KMS-11 (cell line): ENCODE data around the gene FAXC.

Source experiments
- H2AFZ ChIP-seq: fragments of 200-600 bp; sonication (generic); 2 replicates; pipeline ENCODE4 v1.6.1; 2016; ENCODE audit warnings: antibody characterized with exemption, mixed run types, low read depth
- H3K27ac ChIP-seq: fragments of 200-600 bp; sonication (generic); 2 replicates; pipeline ENCODE4 v1.6.1; 2016; ENCODE audit warnings: mild to moderate bottlenecking, mixed run types
- H3K27me3 ChIP-seq: fragments of 200-600 bp; sonication (generic); 2 replicates; pipeline ENCODE4 v1.6.1; 2017; ENCODE audit warnings: mild to moderate bottlenecking, low read depth, mixed run types, moderate library complexity; ENCODE audit not compliant: insufficient read depth
- H3K36me3 ChIP-seq: fragments of 200-600 bp; sonication (generic); 2 replicates; pipeline ENCODE4 v1.6.1; 2017; ENCODE audit warnings: mild to moderate bottlenecking, mixed run types; ENCODE audit not compliant: insufficient read depth
- H3K4me1 ChIP-seq: fragments of 200-600 bp; sonication (generic); 2 replicates; pipeline ENCODE4 v1.6.1; 2016; ENCODE audit warnings: mild to moderate bottlenecking, low read depth, mixed run types; ENCODE audit not compliant: poor library complexity, severe bottlenecking
- H3K4me2 ChIP-seq: fragments of 200-600 bp; sonication (generic); 2 replicates; pipeline ENCODE4 v1.7.0; 2016; ENCODE audit warnings: mild to moderate bottlenecking, mixed run types
- H3K4me3 ChIP-seq: fragments of 200-600 bp; sonication (generic); IDR thresholded peaks from 2 replicates; pipeline ENCODE4 v1.6.1; 2017; ENCODE audit warnings: low read depth, low read length, mixed read lengths; ENCODE audit not compliant: insufficient read depth
- H3K79me2 ChIP-seq: fragments of 200-600 bp; sonication (generic); 2 replicates; pipeline ENCODE4 v1.6.1; 2016; ENCODE audit warnings: low read depth, mixed run types; ENCODE audit not compliant: insufficient read depth
- H3K9ac ChIP-seq: fragments of 200-600 bp; sonication (generic); 2 replicates; pipeline ENCODE4 v1.6.1; 2016; ENCODE audit warnings: mild to moderate bottlenecking, mixed run types
- H4K20me1 ChIP-seq: fragments of 200-600 bp; sonication (generic); 2 replicates; pipeline ENCODE4 v1.6.1; 2016; ENCODE audit warnings: mild to moderate bottlenecking, mixed run types; ENCODE audit not compliant: insufficient read depth
- CTCF ChIP-seq: fragments of 200-600 bp; sonication (generic); conservative IDR thresholded peaks from 2 replicates; pipeline ENCODE4 v1.6.1; 2017; ENCODE audit warnings: low read depth, mild to moderate bottlenecking, antibody characterized with exemption, low read length, moderate library complexity, mixed read lengths

FAXC gene

DNA sequence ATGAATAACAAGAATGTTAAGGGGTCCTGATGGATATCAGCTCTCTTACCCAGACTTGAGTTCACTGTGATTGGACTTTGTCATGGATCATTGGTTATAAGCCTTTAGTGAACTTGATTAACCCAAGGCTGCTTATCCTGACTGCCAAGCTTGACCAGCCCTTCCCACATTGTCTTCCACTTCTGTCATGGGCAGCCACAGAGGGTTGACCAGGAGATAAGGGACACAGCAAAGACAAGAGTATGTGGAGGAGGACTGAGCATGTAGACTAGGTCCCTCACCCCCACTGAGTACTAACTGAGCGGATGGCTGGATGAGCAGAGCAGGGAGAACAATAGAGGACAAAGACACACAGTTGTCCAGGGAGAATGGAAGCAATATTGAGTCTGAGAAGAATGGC lies 52.5 kb downstream of the FAXC start:
- no peak overlapping the region for H3K4me2 ChIP-seq
- no peaks in the 10 kb centered on the region for H3K36me3 ChIP-seq
- no peaks in the 10 kb centered on the region for H4K20me1 ChIP-seq
- no peaks in the 10 kb centered on the region for H3K27me3 ChIP-seq
- H3K4me1 ChIP-seq, result no peaks in the 10 kb centered on the region
- H2AFZ ChIP-seq, result no peak overlapping the region
- no peak for TF ChIP-seq CTCF
- H3K4me3 ChIP-seq, result no peak overlapping the region
- no peaks in the 10 kb centered on the region for H3K79me2 ChIP-seq
- no peak overlapping the region for H3K9ac ChIP-seq
- no peak overlapping the region for H3K27ac ChIP-seq

DNA sequence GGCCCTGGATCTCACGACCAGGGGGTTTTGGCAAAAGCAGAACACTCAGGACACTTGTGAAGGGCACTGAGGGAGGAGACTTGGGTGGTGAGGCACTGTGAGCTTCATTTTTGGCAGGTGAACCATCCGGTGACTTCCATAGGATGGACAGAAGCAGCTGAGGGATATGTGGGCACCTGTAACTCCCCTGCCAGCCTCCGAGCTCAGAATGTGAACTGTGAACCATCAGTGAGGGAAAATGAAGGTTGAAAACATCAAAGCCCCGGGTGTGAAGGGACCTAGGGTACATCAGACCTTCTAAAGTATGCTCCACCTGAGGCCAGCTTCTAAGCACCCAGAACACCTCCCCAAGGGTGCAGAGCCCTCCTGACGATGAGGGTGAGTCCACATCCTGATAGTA lies 53.2 kb downstream of the FAXC start:
- Histone ChIP-seq H3K4me3 (no peak overlapping the region), H3K4me2 (no peak overlapping the region), H2AFZ (no peak overlapping the region), H3K79me2 (no peaks in the 10 kb centered on the region), H4K20me1 (no peaks in the 10 kb centered on the region), H3K27me3 (no peaks in the 10 kb centered on the region), H3K9ac (no peak overlapping the region), H3K4me1 (no peaks in the 10 kb centered on the region), H3K27ac (no peak overlapping the region), H3K36me3 (no peaks in the 10 kb centered on the region)
- no peak for TF ChIP-seq CTCF

DNA sequence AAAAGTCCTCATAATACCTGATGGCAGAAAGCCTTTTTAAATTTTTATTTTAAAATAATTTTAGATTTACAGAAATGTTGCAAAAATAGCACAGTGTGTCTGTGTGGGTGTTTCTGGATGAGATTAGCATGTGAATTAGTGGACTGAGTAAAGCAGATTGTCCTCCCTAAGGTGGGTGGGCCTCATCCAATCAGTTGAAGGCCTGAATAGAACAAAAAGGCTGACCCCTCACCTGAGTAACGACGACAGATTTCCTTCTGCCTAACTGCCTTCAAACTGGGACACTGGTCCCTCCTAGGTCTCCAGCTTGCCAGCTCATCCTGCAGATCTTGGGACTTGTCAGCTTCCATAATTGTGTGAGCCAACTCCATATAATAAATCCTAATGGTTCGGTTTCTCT lies 54.2 kb downstream of the FAXC start:
- Histone ChIP-seq H2AFZ (no peak overlapping the region), H3K27me3 (no peaks in the 10 kb centered on the region), H4K20me1 (no peaks in the 10 kb centered on the region), H3K4me2 (no peak overlapping the region), H3K4me3 (no peak overlapping the region), H3K4me1 (no peaks in the 10 kb centered on the region), H3K36me3 (no peaks in the 10 kb centered on the region), H3K9ac (no peak overlapping the region), H3K79me2 (no peaks in the 10 kb centered on the region), H3K27ac (no peak overlapping the region)
- TF ChIP-seq CTCF, result no peak

DNA sequence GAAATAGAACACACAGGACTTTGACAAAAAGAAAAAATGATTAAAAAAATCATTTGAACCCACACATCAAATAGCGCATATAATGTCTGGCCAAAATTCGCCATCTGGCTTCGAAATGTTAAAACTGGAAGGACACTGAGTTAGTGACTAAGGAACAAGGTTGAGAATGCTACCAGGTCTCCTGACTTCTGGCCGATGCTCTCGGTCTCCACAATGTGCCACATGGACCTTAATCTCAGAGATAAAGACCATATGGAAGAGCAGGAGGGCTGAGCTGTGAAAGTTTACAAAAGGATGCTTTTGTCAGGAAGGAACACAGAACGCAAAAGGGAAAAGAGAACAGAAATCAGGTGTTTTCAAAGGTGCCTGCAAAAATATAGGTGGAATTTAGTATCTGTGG lies 54.7 kb downstream of the FAXC start:
- no peaks in the 10 kb centered on the region for H3K27me3 ChIP-seq
- H3K4me3 ChIP-seq, result no peak overlapping the region
- H3K79me2 ChIP-seq, result no peaks in the 10 kb centered on the region
- TF ChIP-seq CTCF, result no peak
- no peak overlapping the region for H3K4me2 ChIP-seq
- no peak overlapping the region for H3K9ac ChIP-seq
- no peaks in the 10 kb centered on the region for H3K36me3 ChIP-seq
- H3K27ac ChIP-seq, result no peak overlapping the region
- H4K20me1 ChIP-seq, result no peaks in the 10 kb centered on the region
- no peak overlapping the region for H2AFZ ChIP-seq
- no peaks in the 10 kb centered on the region for H3K4me1 ChIP-seq

GRCh38 chr6:99289701-99290100 lies 59.8 kb downstream of the FAXC start:
- Histone ChIP-seq H2AFZ (no peak overlapping the region), H3K36me3 (no peaks in the 10 kb centered on the region), H3K4me2 (no peak overlapping the region), H3K4me1 (no peaks in the 10 kb centered on the region), H3K27ac (no peak overlapping the region), H3K79me2 (no peaks in the 10 kb centered on the region), H3K9ac (no peak overlapping the region), H3K4me3 (no peak overlapping the region), H3K27me3 (no peaks in the 10 kb centered on the region), H4K20me1 (no peaks in the 10 kb centered on the region)
- no peak for TF ChIP-seq CTCF
